ENCODE data around the gene KRTAP26-1.

KRTAP26-1 gene

DNA sequence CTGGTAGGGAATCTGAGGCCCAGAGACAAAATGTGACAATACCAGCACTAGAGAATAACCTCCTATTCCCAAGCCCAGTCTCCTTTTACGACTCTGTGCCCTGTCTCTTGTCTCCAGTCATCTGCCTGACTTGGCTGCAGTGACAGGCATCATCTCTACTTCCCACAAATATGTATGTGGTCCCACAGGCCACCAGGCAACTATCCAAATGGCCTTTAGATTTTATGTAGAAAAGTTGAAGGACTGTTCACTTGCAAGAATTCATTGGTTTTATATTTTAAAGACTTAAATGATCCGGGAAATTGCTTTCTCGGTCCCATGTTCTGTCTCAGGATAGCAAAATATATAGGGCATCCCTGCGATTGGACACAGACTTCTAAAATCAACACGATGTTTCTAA, 49.0 kb downstream of the KRTAP26-1 start:
- no peak for DNase-seq (ENCODE audit: low read depth)

DNA sequence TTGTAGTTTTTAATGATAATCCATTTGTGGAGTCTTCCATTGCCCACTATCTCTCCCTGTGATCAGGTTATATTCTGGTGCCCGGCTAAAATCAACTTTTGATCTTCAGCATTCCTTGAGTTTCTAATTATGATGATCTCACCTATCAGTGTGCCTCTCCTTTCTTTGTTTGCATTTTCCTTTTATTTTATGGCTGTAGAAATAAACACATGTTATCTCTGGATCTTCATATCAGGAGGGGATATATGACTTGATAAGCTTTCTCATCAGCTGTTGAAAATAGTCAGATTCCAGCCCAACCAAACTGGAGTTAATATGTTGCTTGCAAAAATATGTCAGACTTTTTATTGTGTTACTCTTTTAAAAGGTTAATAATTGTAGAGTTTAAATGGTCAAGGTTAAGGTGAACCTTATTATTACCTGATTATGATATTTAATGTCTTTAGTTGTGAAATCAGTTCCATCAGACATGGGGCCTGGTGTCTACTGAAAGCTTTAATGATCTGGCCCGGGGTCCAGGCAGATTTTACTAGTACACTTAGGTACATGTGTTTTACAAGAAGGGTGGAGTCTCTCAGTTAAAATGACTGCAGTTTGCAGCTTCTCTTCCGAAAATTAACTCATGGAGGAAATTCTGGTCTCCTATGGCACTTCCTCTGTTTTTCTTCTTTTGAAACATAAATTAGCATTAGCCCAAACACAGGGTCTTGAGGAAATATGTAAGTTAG, 50.1 kb downstream of the KRTAP26-1 start:
- no peak for DNase-seq (ENCODE audit: low read depth)
